ENCODE data around the gene ABCA4. TPM values are rescaled to one million over a fixed set of nuclear protein-coding genes. Genes with fewer than 3 reads are reported as not detected.

Gene ABCA4
- total and polyA plus RNA-seq, 7 donors: 0.14 to 1.1 (median 0.16) TPM; not detected in 2

- no peaks in the 10 kb centered on the region for H3K36me3 ChIP-seq
- WGBS, 2 donors: 88% methylated on average over 5 of the region's 5 CpGs
- no peaks in the 10 kb centered on the region for H3K9me3 ChIP-seq
- H3K4me3 ChIP-seq: no peak overlapping the region
- TF ChIP-seq CTCF (IDR thresholded peaks at IDR 0.05): no peak
- TF ChIP-seq POLR2A (IDR thresholded peaks at IDR 0.05): no peak
- TF ChIP-seq POLR2AphosphoS5 (IDR thresholded peaks at IDR 0.05): no peak
- no peak for TF ChIP-seq EP300 (IDR thresholded peaks at IDR 0.05)
- intact Hi-C loops (cut with DNase I): no loop called here
- DNase-seq: no peak
- no peak overlapping the region for H3K27ac ChIP-seq
- no peaks in the 10 kb centered on the region for H3K27me3 ChIP-seq
- H3K4me1 ChIP-seq: no peaks in the 10 kb centered on the region
These were observed 65.4 kb downstream of the ABCA4 start for GRCh38 chr1:94055459-94056122.

- 92 to 97% methylated on average over 1 of the region's 1 CpG for WGBS, 2 donors
- Histone ChIP-seq H3K36me3 (no peaks in the 10 kb centered on the region), H3K4me3 (no peak overlapping the region), H3K27ac (no peak overlapping the region), H3K4me1 (peaks cover 0 to 11% (median 0%) of the 10 kb centered on the region in 4 donors), H3K9me3 (no peaks in the 10 kb centered on the region), H3K27me3 (no peaks in the 10 kb centered on the region)
- intact Hi-C loops (cut with DNase I): no loop called here
- no peak for DNase-seq
- TF ChIP-seq CTCF (IDR thresholded peaks at IDR 0.05) (no peak), EP300 (IDR thresholded peaks at IDR 0.05) (no peak), POLR2A (IDR thresholded peaks at IDR 0.05) (no peak), POLR2AphosphoS5 (IDR thresholded peaks at IDR 0.05) (no peak)
These were observed 70.3 kb downstream of the ABCA4 start for GRCh38 chr1:94050675-94051074.

GRCh38 chr1:94050254-94050653 lies 70.7 kb downstream of the ABCA4 start:
- H3K4me1 ChIP-seq: peaks cover 0 to 15% (median 0%) of the 10 kb centered on the region in 4 donors
- H3K36me3 ChIP-seq: no peaks in the 10 kb centered on the region
- peak overlapping the region in 1 of 4 donors; percentile 7 for H3K27ac ChIP-seq
- no peak for TF ChIP-seq POLR2A (IDR thresholded peaks at IDR 0.05)
- TF ChIP-seq CTCF (IDR thresholded peaks at IDR 0.05): no peak
- no peak for TF ChIP-seq EP300 (IDR thresholded peaks at IDR 0.05)
- TF ChIP-seq POLR2AphosphoS5 (IDR thresholded peaks at IDR 0.05): no peak
- no peak overlapping the region for H3K4me3 ChIP-seq
- intact Hi-C loops (cut with DNase I): no loop called here
- DNase-seq: no peak
- no peaks in the 10 kb centered on the region for H3K27me3 ChIP-seq
- 74 to 87% methylated on average over 1 of the region's 1 CpG for WGBS, 2 donors
- H3K9me3 ChIP-seq: no peaks in the 10 kb centered on the region

GRCh38 chr1:94049791-94050190 lies 71.2 kb downstream of the ABCA4 start:
- no peak for TF ChIP-seq EP300 (IDR thresholded peaks at IDR 0.05)
- no peak for TF ChIP-seq CTCF (IDR thresholded peaks at IDR 0.05)
- no peak for TF ChIP-seq POLR2A (IDR thresholded peaks at IDR 0.05)
- TF ChIP-seq POLR2AphosphoS5 (IDR thresholded peaks at IDR 0.05): no peak
- Histone ChIP-seq H3K27me3 (no peaks in the 10 kb centered on the region), H3K4me1 (peaks cover 0 to 16% (median 0%) of the 10 kb centered on the region in 4 donors), H3K4me3 (no peak overlapping the region), H3K9me3 (no peaks in the 10 kb centered on the region), H3K36me3 (no peaks in the 10 kb centered on the region), H3K27ac (peak overlapping the region in 1 of 4 donors; percentile 7)
- WGBS, 2 donors: 75 to 82% methylated on average over 3 of the region's 3 CpGs
- intact Hi-C loops (cut with DNase I): loop anchor here (5.0 kb wide), 1 partner anchor 288 kb away; no protein-coding TSS in a partner anchor
- no peak for DNase-seq
